ENCODE results near the gene ABCC1. TPM values are rescaled to one million over a fixed set of nuclear protein-coding genes. Genes with fewer than 3 reads are reported as not detected.

Gene ABCC1
- total and polyA plus RNA-seq, 3 experiments from 2014 or later: 9.9 to 64.8 (median 64.6) TPM

Other genes starting within 250 kb of the ABCC1 start
- gene MYH11, start 92.6 kb upstream of the ABCC1 start, total RNA-seq: not detected
- gene MYH11, start 92.6 kb upstream of the ABCC1 start, polyA plus RNA-seq: 1.1 TPM
- 10 to 100 TPM; 39.6 to 46.1 TPM for gene CEP20, start 61.0 kb upstream of the ABCC1 start, total RNA-seq
- gene CEP20, start 61.0 kb upstream of the ABCC1 start, polyA plus RNA-seq: 32.5 TPM

Measured in CD8-positive, alpha-beta memory T cell (primary cell).